Activated CD8-positive, alpha-beta memory T cell treated with anti-CD3 and anti-CD28 coated beads for 1 hour (primary cell): Measurements from ENCODE around the gene TBC1D3L.
"Not testable (repeated sequence)": the region's sequence is repeated elsewhere in the genome, so short reads cannot be mapped to it uniquely, and the experiment has no call there.

Experiments used
- DNase-seq, 2 donors: peaks; one replicate each; pipeline ENCODE4 v3.0.0-alpha.2; 2020; ENCODE audit warnings: low read depth in 1 of 2; ENCODE audit errors: extremely low read depth in 1 of 2

TBC1D3L gene

DNA sequence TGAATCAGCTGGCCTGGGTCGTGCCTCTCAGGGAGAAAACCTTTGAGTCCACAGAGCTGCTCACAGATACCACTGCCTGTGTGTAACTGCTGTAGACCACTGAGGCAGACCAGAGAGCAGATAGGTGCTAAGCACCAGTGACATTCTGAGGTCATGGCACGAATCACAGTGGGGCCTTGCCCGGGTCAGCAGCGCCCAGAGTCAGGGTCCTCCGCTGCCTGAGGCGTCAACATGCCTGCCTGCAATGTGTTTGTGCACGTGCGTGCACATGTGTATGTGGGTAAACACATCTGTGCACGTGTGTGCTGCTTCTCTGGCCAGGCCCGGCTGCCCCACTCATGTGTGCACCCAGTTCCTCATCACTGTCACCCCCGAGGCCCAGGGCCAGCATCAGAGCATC lies at the start of gene TBC1D3L:
TBC1D3L (minus strand) TSS at position 101 of the 400 bp plus-strand sequence. CDS start 1,540 bp downstream, outside the sequence.
- not testable (repeated sequence) for DNase-seq

GRCh38 chr17:38003676-38004075 lies 14.8 kb upstream of the TBC1D3L start, which contains the start of gene TBC1D3D:
Gene TBC1D3D, plus strand, starts transcription at chr17:38003976. Its CDS starts 1,585 bp downstream, at chr17:38005561.
- not testable (repeated sequence) for DNase-seq
